HG02759 (cell line): Measurements from ENCODE around the gene AAGAB.
"Not testable (repeated sequence)": the region's sequence is repeated elsewhere in the genome, so short reads cannot be mapped to it uniquely, and the experiment has no call there.

Experiments
- ATAC-seq: cut with Tn5 transposase; IDR thresholded peaks from one replicate; pipeline ENCODE4 v1.9.1; 2021; ENCODE audit warnings: mild to moderate bottlenecking, moderate library complexity; ENCODE audit not compliant: unreplicated experiment

AAGAB gene

GRCh38 chr15:67154249-67154648 is 100.2 kb downstream of the AAGAB start:
- no peak for ATAC-seq

- not testable (repeated sequence) for ATAC-seq
Measured at GRCh38 chr15:67153044-67153443, 101.4 kb downstream of the AAGAB start.

- ATAC-seq: no peak
Measured at GRCh38 chr15:67152429-67152828, 102.0 kb downstream of the AAGAB start.
